HG03064 (cell line): ENCODE data around the gene WSB1.
"Not testable (repeated sequence)": the region's sequence is repeated elsewhere in the genome, so short reads cannot be mapped to it uniquely, and the experiment has no call there.

Experiments used
- ATAC-seq: cut with Tn5 transposase; IDR thresholded peaks from one replicate; pipeline ENCODE4 v1.9.1; 2021; ENCODE audit warnings: low read depth; ENCODE audit not compliant: unreplicated experiment

The WSB1 gene

DNA sequence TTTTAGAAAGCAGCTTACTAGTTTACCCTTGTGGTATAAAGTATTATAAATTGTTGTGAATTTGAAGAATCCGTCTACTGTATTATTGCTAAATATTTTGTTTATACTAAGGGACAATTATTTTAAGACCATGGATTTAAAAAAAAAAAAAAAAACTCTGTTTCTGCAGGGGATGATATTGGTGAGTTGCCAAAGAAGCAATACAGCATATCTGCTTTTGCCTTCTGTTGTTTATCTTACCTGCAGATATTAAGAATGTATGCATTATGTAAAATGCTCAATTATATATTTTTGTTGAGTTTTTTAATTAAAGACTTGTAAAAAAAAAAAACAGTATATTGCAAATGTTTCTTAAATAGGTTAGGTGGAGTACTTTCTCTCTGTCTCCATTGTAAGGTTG lies 19.4 kb downstream of the WSB1 start:
- no peak for ATAC-seq

- no peak for ATAC-seq
Observed at GRCh38 chr17:27315322-27315721, 21.4 kb downstream of the WSB1 start.

DNA sequence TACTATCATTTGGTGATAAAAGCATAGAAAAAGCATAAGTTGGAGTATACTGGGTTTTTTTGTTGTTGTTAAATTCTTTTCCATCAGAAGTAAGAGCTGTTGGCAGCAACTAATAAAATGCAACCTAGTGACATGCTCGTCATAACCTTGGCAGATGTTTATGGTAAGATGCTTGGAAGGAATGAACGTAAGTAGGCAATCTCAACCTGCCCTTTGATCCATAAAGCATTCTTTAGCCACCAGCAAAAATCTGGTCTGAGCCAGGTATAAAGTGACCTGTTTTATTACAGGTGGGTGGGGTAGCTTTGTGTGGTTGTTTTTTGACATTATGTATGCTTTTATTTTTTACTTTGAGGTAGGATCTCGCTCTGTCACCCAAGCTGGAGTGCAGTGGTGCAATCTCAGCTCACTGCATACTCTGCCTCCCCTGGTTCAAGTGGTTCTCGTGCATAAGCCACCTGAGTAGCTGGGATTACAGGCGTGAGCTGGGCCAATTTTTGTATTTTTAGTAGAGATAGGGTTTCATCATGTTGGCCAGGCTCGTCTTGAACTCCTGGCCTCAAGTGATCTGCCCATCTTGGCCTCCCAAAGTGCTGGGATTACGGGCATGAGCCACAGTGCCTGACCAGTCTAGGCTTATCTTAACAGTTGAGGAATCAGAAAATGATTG lies 22.0 kb downstream of the WSB1 start:
- ATAC-seq, result no peak

DNA sequence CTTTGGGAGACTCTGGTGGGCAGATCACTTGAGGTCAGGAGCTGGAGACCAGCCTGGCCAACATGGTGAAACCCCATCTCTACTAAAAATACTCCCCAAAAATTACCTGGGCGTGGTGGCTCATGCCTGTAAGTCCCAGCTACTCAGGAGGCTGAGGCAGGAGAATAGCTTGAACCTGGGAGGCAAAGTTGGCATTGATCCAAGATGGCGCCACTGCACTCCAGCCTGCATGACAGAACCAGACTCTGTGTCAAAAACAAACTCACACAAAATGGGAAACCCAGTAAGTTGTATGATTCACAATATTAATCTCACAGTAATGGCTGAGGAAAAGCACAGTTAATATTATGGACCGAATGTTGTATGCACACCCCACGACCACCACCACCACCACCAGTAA lies 24.3 kb downstream of the WSB1 start:
- no peak for ATAC-seq

- ATAC-seq, result no peak
Observed at GRCh38 chr17:27318633-27319032, 24.7 kb downstream of the WSB1 start.

DNA sequence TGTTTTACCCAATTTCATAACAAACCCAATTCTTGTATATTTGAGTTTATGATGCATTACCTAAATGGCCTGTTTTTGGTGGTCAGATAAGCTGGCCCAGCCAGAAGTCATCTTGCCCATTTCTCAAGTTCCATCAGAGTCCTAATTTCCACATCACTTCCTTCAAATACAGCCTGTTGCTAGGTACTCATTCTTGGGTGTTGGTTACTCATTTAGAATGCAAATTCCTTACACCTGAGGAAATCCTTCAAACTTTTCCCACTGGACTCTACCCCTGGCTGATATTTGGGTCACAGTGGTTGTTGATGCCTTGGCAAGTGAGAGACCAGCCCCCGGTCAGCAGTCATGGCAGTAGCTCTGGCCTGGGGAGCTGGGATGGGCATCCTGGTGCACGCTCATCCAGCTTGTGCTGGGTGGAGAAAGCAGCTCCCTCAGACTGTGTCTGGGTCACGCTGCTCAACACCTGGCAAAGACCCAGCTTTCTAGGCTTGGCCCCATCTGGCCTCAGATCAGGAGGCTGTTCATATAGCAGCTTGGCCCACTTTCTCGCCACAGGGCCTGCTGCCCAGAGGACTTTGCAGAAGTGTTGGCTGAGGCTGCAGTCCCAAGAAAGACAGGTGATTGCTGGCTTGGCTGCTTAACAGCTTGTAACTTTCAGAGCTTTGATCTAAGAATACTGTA lies 25.8 kb downstream of the WSB1 start:
- ATAC-seq, result no peak

DNA sequence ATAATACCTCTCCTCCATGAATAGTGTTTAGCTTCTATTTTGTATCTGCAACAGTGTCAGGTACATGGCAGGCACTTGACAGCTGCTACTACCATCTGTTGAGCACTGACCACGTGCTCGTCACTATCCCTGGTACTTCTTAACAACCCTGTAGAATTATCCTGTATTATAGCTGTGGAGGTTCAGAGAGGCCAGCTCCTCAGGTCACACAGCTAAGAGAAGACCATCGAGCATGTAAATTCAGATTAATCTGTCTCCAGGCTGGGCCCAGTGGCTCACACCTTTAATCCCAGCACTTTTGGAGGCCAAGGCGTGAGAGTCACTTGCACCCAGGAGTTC lies 26.3 kb downstream of the WSB1 start:
- ATAC-seq, result no peak

DNA sequence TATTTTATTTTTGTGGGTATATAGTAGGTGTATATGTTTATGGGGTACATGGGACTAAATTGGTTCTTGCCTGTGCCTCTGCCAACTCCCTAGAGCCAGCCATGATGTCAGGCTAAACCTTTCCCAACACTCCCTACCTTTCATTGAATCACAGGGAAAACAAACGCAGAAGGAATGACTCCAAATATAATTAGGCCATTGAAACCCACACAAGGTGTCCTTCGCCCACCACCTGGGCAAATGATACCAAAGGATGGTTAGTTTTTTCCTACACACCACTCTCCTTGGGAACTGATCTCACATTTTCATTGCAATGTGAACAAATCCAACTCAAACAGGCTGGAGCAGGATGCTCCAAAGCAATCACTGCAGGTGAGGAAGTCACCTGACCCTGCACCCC lies 27.5 kb downstream of the WSB1 start:
- no peak for ATAC-seq

DNA sequence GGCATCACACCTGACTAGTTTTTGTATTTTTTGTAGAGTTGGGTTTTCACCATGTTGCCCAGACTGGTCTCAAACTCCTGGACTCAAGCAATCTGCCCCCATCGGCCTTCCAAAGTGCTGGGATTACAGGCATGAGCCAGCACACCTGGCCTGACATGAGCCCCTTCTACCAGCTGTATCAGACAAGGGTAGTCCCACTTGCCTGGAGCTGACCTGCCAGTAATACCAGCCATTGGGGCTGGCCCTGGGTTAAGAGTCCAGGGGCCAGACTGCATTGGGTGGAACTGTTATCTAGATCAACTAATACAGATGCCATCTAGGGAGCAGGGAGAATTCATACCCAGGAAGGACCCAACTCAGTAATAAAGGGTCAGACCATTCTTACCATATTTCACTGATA lies 28.1 kb downstream of the WSB1 start:
- ATAC-seq, result no peak

DNA sequence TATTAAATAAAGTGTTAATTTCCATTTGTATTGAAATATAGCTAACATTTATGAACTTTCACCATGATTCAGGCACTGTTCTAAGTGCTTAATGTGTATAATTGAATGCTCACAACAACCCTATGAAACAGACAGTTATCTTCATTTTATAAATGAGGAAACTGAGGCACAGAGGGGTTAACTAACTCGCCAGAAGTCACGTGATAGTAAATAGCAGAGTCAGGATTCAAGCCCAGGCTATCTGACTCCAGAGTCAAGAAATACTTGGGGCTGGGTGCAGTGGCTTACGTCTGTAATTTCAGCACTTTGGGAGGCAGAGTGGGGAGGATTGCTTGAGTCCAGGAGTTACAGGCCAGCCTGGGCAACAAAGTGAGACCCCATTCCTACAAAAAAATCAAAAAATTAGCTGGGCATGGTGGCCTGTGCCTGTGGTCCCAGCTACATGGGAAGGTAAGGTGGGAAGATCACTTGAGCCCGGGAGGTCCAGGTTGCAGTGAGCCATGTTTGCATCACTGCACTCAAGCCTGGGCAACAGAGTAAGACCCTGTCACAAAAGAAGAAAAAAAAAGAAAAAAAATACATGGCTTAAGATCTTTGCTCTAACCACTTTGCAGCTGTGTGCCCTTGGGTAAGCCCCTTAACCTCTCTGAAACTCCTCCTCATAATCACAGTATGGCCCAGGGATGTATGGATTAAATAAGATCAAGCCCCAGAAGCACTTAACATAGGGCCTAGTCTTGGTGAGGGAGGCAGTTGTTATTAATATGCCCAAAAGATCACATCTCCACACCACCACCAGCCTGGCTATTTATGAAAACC lies 29.0 kb downstream of the WSB1 start:
- no peak for ATAC-seq

DNA sequence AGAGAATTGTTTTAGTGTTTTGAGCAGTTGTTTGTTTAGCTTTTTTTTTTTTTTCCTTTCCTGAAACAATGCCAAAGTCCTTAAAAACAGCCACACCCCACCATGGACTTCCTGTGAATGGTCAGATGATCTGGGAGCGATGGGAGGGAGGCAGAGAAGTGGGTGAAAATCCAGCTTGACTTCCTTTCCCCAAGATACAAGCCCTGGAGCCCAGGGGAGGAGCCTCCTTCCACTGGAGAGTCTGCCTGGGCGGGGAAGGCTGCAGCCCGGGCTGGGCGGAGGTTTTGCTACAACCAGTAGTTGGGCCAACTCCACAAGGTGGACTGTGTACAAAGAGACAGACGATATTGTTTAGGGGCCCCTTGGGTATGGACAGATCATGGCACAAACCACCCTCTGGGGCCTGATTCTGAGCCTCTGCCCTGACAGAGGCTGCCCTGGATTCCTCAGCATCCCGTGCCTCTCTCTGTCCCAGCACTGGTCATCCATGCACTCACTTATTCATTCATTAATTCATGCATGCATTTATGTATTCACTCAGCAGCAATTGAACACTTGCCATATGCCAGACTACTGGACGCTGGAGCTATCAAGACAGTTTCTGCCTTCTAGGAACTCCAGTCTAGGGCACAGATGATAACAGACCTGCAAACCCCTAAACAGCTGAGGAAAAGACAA lies 29.8 kb downstream of the WSB1 start:
- no peak for ATAC-seq

DNA sequence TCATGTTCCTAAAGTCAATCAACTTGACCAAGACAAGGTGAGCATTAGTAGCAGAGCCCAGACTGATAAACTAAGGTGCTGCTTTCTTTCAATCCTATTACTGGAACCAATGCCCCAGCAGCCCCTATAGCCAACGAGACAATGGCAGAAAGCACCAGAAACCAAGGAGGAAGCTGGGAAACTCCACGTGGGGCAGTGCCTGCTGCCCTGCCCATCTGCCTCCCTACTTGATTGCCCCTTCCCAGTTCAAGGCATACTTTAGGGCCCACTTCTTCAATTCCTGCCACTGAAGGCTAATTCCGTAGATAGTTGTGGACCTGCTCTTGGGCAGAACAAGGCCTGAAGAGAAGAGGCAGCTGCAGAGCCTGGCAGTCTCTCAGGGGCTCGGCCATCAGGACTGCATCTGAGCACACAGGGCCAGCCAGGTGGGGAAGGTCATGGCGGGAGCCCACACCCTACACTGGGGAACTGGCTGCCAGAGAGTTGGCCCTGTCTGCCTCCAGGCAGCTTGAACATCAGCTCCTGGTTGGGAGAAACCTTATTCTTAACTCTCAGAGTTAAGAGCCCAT lies 30.9 kb downstream of the WSB1 start:
- no peak for ATAC-seq

GRCh38 chr17:27326051-27326450 lies 32.1 kb downstream of the WSB1 start:
- ATAC-seq, result no peak

DNA sequence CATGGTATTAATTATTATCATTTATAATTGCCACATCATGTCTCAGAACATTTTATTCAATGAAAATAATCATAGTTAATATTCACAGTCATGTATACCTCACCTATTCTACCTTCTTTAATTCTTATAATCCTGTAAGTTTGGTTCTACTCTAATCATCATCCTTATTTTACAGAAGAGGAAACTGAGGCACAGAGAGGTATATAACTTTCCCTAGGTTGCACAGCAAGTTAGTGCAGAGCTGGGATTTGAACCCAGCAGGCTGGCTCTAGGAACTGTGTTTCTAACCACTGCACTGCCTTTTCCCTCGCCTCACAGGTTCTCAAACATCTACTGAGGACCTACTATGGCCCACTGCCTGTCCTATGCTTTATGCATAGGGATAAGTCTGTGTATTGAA lies 32.7 kb downstream of the WSB1 start:
- no peak for ATAC-seq

- ATAC-seq, result no peak
Observed at GRCh38 chr17:27327397-27327796, 33.5 kb downstream of the WSB1 start.

- ATAC-seq, result no peak
Observed at GRCh38 chr17:27327871-27328270, 34.0 kb downstream of the WSB1 start.

GRCh38 chr17:27328686-27329085 lies 34.8 kb downstream of the WSB1 start:
- not testable (repeated sequence) for ATAC-seq

DNA sequence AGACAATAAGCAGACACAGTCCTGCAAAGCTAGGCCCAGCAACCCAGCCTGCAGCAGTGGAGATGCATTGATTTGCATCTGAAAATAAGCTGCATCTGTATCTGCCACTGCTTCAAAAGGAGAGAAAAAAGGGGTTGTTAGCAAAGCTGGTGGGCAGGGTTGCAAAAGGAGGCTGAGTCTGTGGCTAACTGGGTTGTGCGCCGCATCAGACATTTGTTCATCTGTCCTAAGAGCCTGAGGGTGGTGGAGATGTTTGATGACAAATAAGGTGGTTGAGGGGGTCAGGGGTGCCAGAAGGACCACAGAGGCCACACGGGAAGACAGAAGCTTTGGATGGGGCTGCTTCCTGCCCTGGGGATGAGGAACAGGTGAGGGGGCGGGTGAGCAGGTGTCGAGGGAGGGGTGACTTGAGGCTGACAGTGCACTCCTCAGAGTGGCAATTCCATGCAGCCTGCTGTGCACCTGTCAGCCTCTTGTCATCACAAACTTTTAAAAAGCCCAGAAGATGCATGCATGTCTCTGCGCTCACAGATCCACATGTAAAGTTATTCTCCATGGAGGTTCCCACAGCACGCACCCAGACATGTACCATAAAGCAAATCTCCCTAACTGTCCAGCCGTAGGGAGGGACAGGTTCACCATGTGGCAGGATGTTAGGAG lies 35.4 kb downstream of the WSB1 start:
- ATAC-seq, result no peak

GRCh38 chr17:27332047-27332393 lies 38.1 kb downstream of the WSB1 start:
- ATAC-seq, result no peak
